ENCODE measurements around the gene LRRC4. TPM values are rescaled to one million over a fixed set of nuclear protein-coding genes. Genes with fewer than 3 reads are reported as not detected.

LRRC4 gene
- total RNA-seq, 6 donors from 2014 or later = 3.9 to 23.3 (median 11.1) TPM

DNA sequence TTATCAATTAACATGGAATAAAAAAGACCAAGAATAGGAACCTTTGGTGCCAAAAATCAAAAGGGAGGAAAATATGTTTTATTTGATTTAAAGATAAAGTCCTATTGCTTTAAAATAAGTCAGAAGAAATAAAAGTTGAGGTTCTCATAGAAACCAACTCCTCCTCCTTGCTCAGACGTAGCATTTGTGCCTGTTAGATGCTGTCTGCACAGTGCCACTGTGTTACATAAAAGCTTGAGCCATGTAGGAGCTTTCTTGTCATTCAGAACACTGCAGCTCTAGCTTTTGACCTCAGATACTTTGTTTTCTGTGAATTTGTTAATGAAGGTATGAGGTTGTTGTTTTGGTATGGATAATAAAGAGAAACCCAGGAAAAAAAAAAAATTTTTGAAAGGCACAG is 50.3 kb downstream of the LRRC4 start:
- peaks cover 4 to 16% (median 5%) of the 10 kb centered on the region in 4 donors for H3K4me1 ChIP-seq
- H3K27me3 ChIP-seq = no peaks in the 10 kb centered on the region
- peaks cover 0 to 9% (median 0%) of the 10 kb centered on the region in 4 donors for H3K36me3 ChIP-seq
- H3K9me3 ChIP-seq = peaks cover 0 to 16% (median 7%) of the 10 kb centered on the region in 4 donors
- TF ChIP-seq EP300 (IDR thresholded peaks at IDR 0.05) = no peak
- no peak for TF ChIP-seq POLR2AphosphoS5 (IDR thresholded peaks at IDR 0.05)
- TF ChIP-seq CTCF (IDR thresholded peaks at IDR 0.05) = no peak
- TF ChIP-seq POLR2A (IDR thresholded peaks at IDR 0.05) = no peak
- ATAC-seq (ENCODE audit: low FRiP score in 2 of 2) = no peak
- no peak for DNase-seq
- no peak overlapping the region for H3K4me3 ChIP-seq
- H3K27ac ChIP-seq = no peak overlapping the region
- WGBS, 2 donors = 82 to 83% methylated on average over 1 of the region's 1 CpG

DNA sequence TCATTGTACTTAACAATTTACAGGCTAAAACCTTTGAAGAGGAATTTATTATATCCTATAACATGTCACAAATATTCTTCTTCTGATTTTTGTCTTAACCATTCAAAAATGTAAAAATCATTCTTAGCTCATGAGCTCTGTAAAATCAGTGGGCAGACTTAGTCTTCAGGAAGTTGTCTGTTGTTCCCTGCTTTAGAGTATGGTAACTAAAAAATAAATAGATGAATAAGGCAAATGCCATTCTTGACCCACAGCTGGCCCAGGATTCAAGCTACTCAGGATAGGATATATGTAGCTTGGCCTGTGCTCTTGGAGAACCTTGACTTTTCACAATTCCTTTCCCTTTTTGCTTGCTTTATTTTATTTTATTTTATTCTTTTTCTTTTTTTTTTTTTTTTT is 51.5 kb downstream of the LRRC4 start:
- no peak overlapping the region for H3K4me3 ChIP-seq
- peaks cover 4 to 22% (median 8%) of the 10 kb centered on the region in 4 donors for H3K4me1 ChIP-seq
- TF ChIP-seq EP300 (IDR thresholded peaks at IDR 0.05) (no peak), POLR2A (IDR thresholded peaks at IDR 0.05) (no peak), CTCF (IDR thresholded peaks at IDR 0.05) (no peak), POLR2AphosphoS5 (IDR thresholded peaks at IDR 0.05) (no peak)
- DNase-seq (no peak), ATAC-seq (ENCODE audit: low FRiP score in 2 of 2) (no peak)
- H3K9me3 ChIP-seq = peaks cover 0 to 16% (median 7%) of the 10 kb centered on the region in 4 donors
- peaks cover 0 to 9% (median 0%) of the 10 kb centered on the region in 4 donors for H3K36me3 ChIP-seq
- H3K27me3 ChIP-seq = no peaks in the 10 kb centered on the region
- H3K27ac ChIP-seq = no peak overlapping the region

DNA sequence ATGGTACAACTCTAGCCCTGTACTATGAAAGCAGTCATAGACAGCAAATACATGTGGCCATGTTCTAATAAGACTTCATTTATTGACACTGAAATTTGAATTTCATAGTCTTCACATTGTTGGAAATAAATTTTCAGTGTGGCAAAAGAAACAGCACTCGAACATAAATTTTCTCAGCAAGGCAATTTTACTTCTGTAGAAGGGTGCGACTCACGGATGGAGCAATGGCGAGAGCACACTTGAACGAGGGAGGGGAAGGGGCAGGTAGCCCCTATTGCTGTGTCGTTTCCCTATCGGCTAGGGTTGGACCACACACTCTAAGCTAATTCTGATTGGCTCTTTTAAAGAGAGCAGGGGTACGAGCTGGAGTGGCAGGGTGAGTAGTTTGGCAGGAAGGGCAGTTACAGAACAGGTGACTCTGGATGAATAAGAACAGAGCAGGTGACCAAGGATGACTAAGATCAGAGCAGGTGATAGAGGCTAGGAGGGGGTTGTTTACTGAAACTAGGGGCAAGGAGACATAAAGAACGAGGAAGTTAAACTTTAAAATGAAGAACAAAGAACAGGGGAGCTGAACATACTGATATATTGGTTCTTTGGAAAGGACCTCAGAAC is 52.0 kb downstream of the LRRC4 start:
- no peak for DNase-seq
- TF ChIP-seq POLR2AphosphoS5 (IDR thresholded peaks at IDR 0.05) (no peak), CTCF (IDR thresholded peaks at IDR 0.05) (no peak), POLR2A (IDR thresholded peaks at IDR 0.05) (no peak), EP300 (IDR thresholded peaks at IDR 0.05) (no peak)
- peaks cover 0 to 16% (median 7%) of the 10 kb centered on the region in 4 donors for H3K9me3 ChIP-seq
- H3K27ac ChIP-seq = no peak overlapping the region
- H3K27me3 ChIP-seq = no peaks in the 10 kb centered on the region
- no peak overlapping the region for H3K4me3 ChIP-seq
- H3K4me1 ChIP-seq = peaks cover 4 to 22% (median 8%) of the 10 kb centered on the region in 4 donors
- H3K36me3 ChIP-seq = peaks cover 0 to 9% (median 0%) of the 10 kb centered on the region in 4 donors
- WGBS, 2 donors = 95 to 97% methylated on average over 9 of the region's 9 CpGs
- ATAC-seq (ENCODE audit: low FRiP score in 2 of 2) = no peak

DNA sequence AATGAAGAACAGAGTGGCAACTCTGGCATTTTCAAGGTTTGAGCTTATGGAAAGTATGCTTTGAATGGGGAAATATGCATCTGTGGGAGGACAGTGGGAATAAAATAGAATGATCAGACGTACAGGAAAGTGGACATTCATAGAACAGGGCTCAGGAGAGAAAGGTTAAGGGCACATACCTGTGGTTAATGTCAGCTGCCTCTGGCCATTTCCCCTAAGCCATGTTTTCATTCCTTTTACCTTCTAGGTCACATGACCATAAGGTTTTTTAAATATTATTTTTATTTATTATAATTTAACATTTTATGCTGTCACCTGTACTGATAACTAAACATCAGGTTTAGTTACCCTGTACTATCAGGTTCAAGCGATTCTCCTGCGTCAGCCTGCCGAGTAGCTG is 52.8 kb downstream of the LRRC4 start:
- H3K27ac ChIP-seq = no peak overlapping the region
- TF ChIP-seq POLR2A (IDR thresholded peaks at IDR 0.05) (no peak), CTCF (IDR thresholded peaks at IDR 0.05) (no peak), POLR2AphosphoS5 (IDR thresholded peaks at IDR 0.05) (no peak), EP300 (IDR thresholded peaks at IDR 0.05) (no peak)
- no peaks in the 10 kb centered on the region for H3K27me3 ChIP-seq
- H3K4me3 ChIP-seq = no peak overlapping the region
- 94 to 95% methylated on average over 4 of the region's 4 CpGs for WGBS, 2 donors
- H3K36me3 ChIP-seq = peaks cover 0 to 9% (median 0%) of the 10 kb centered on the region in 4 donors
- DNase-seq (no peak), ATAC-seq (ENCODE audit: low FRiP score in 2 of 2) (no peak)
- H3K9me3 ChIP-seq = peaks cover 0 to 16% (median 7%) of the 10 kb centered on the region in 4 donors
- H3K4me1 ChIP-seq = peaks cover 4 to 14% (median 8%) of the 10 kb centered on the region in 4 donors

Other genes starting within 250 kb of the LRRC4 start
- not detected for gene LEP, start 209.8 kb upstream of the LRRC4 start, total RNA-seq

All from upper lobe of left lung (tissue), 6 donors.